Cardiac muscle cell (in vitro differentiated cells and primary cell): ENCODE results near the gene YJEFN3. TPM values are rescaled to one million over a fixed set of nuclear protein-coding genes. Genes with fewer than 3 reads are reported as not detected.

Source experiments
- DNase-seq, 2 donors: peaks; one replicate each; pipeline versions ENCODE4 v3.0.0 to v3.0.0-alpha.2; 2010 to 2017; ENCODE audit warnings: low read depth in 1 of 2, low spot score in 1 of 2
- H3K27ac ChIP-seq: fragments of 200-600 bp; sonication (generic); 2 replicates; pipeline ENCODE4 v1.5.1; 2016
- H3K27me3 ChIP-seq: fragments of 200-600 bp; sonication (generic); 2 replicates; pipeline ENCODE4 v1.6.0; 2016; ENCODE audit warnings: control low read depth
- H3K36me3 ChIP-seq: fragments of 200-600 bp; sonication (generic); 2 replicates; pipeline ENCODE4 v1.5.1; 2016; ENCODE audit warnings: control low read depth
- H3K4me1 ChIP-seq: fragments of 200-600 bp; sonication (generic); 2 replicates; pipeline ENCODE4 v1.8.1; 2017; ENCODE audit warnings: low read depth, mild to moderate bottlenecking, mixed run types
- H3K4me3 ChIP-seq: fragments of 200-600 bp; sonication (generic); 2 replicates; pipeline ENCODE4 v1.5.1; 2016; ENCODE audit warnings: mild to moderate bottlenecking
- H3K9me3 ChIP-seq: fragments of 200-600 bp; sonication (generic); 2 replicates; pipeline ENCODE4 v1.5.1; 2017; ENCODE audit warnings: low read depth, mild to moderate bottlenecking, control low read depth
- CTCF ChIP-seq: IDR thresholded peaks from 2 replicates; pipeline ENCODE4 v1.5.1; 2012; ENCODE audit warnings: low read depth, mild to moderate bottlenecking, low read length
- polyA plus RNA-seq: library from polyadenylated mRNA; unstranded; fragments of >200 nt; fragmentation: Nextera tagmentation; extraction: Ambion mirVana; gene quantifications from 2 replicates; pipeline ENCODE4 v1.2.1, GENCODE V29; 2016
- total RNA-seq: library from RNA; depleted of rRNA; stranded (reverse); fragments of >200 nt; gene quantifications from 2 replicates; pipeline ENCODE4 v1.2.3, GENCODE V29; 2016

YJEFN3 gene
- total and polyA plus RNA-seq, 2 experiments from 2014 or later, result 12.5 to 29.9 TPM

DNA sequence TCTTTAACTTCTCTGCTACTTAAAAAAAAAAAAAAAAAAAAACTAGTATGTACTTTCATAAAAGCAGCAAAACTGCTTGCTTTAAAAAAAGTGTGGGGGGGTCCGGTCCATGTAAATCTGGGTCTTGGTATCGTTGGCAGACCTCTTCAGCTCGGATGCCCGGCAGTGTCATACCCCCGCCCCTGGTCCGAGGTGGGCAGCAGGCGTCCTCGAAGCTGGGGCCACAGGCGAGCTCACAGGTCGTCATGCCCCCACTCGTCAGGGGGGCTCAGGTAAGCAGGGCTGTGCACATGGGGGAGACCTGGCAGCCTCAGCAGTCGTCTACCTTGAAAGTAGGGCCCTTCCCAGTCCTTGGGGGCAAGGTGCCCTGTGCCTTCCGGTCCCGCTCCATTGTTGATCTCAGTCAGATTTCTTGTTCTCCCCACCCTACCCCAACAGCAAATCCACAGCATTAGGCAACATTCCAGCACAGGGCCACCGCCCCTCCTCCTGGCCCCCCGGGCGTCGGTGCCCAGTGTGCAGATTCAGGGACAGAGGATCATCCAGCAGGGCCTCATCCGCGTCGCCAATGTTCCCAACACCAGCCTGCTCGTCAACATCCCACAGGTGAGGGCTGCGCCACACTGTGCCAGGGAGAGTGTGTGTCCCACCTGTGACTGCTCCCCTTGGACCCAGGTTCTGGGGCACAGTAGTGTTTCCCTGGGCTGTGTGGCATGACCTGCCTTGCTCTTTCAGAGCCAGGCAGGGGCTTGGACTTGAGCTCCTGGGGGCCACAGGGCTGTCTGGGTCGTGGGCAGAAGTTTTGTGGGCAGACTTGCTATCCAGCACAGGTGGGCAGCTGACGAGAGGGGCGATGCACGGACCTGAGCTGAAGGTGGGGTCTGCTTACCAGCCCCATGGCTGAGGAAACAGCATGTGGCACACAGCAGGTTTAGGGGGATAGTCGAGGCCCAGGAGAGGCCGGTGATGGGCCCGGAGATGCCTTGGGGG lies 32.8 kb upstream of the YJEFN3 start:
- Histone ChIP-seq H3K4me1 (no peaks in the 10 kb centered on the region), H3K27ac (no peak overlapping the region), H3K36me3 (peaks cover 32% of the 10 kb centered on the region), H3K4me3 (no peak overlapping the region), H3K9me3 (no peaks in the 10 kb centered on the region), H3K27me3 (no peaks in the 10 kb centered on the region)
- no peak for DNase-seq
- no peak for TF ChIP-seq CTCF

- no peaks in the 10 kb centered on the region for H3K9me3 ChIP-seq
- TF ChIP-seq CTCF, result no peak
- no peaks in the 10 kb centered on the region for H3K4me1 ChIP-seq
- H3K27ac ChIP-seq, result no peak overlapping the region
- DNase-seq, result no peak
- H3K27me3 ChIP-seq, result no peaks in the 10 kb centered on the region
- H3K36me3 ChIP-seq, result peaks cover 47% of the 10 kb centered on the region
- no peak overlapping the region for H3K4me3 ChIP-seq
These were observed 30.3 kb upstream of the YJEFN3 start for GRCh38 chr19:19498255-19498991.

- Histone ChIP-seq H3K27me3 (no peaks in the 10 kb centered on the region), H3K27ac (no peak overlapping the region), H3K4me1 (no peaks in the 10 kb centered on the region), H3K4me3 (no peak overlapping the region), H3K36me3 (peaks cover 46% of the 10 kb centered on the region), H3K9me3 (no peaks in the 10 kb centered on the region)
- no peak for TF ChIP-seq CTCF
- DNase-seq, result no peak
These were observed 29.3 kb upstream of the YJEFN3 start for GRCh38 chr19:19499272-19499995.

DNA sequence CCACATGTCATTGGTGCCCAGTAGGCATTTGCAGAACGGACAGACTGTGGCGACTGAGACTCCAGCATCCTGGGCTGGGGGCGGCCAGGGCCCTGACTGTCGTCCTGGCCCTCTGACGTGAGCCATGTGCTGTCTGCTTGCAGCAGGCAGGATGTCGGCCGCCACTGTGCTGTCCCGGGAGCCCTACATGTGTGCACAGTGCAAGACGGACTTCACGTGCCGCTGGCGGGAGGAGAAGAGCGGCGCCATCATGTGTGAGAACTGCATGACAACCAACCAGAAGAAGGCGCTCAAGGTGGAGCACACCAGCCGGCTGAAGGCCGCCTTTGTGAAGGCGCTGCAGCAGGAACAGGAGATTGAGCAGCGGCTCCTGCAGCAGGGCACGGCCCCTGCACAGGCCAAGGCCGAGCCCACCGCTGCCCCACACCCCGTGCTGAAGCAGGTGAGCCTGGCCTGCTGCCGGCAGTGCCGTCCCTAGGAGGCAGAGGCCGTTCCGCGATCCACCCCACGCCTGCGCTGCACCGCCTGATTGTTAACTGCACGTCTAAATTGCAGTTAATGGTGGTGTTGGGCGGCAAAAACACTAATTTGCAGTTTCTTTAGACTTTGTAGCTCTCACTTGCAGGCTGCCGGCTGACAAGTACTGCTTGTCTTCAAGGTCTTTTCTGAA lies 27.6 kb upstream of the YJEFN3 start:
- Histone ChIP-seq H3K27ac (no peak overlapping the region), H3K27me3 (no peaks in the 10 kb centered on the region), H3K36me3 (peaks cover 51% of the 10 kb centered on the region), H3K4me1 (no peaks in the 10 kb centered on the region), H3K9me3 (no peaks in the 10 kb centered on the region), H3K4me3 (no peak overlapping the region)
- TF ChIP-seq CTCF, result no peak
- DNase-seq, result no peak

DNA sequence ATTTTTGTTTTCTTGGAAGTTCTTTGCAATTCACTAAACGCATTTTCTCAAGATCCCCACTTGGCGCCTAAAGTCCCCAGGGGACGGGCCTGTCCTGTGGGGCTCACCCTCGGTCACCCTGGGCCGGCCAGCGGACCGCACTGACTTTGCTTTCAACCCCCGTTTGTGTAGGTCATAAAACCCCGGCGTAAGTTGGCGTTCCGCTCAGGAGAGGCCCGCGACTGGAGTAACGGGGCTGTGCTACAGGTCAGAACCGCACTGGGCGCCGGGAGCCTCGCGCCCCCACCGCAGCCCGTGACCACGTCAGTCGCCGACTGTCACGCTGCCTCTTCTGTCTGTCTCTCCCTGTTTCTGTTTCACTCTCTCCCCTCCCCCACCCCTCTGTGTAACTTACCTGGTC lies 26.9 kb upstream of the YJEFN3 start:
- no peak for TF ChIP-seq CTCF
- Histone ChIP-seq H3K4me3 (no peak overlapping the region), H3K27ac (no peak overlapping the region), H3K9me3 (no peaks in the 10 kb centered on the region), H3K36me3 (peaks cover 52% of the 10 kb centered on the region), H3K27me3 (no peaks in the 10 kb centered on the region), H3K4me1 (no peaks in the 10 kb centered on the region)
- no peak for DNase-seq
